ENCODE data around the gene BMPR1A.
"Not testable (repeated sequence)": the region's sequence is repeated elsewhere in the genome, so short reads cannot be mapped to it uniquely, and the experiment has no call there.

BMPR1A gene

GRCh38 chr10:86730227-86730626 lies 26.2 kb upstream of the BMPR1A start:
- no peak for DNase-seq (ENCODE audit: low spot score)

DNA sequence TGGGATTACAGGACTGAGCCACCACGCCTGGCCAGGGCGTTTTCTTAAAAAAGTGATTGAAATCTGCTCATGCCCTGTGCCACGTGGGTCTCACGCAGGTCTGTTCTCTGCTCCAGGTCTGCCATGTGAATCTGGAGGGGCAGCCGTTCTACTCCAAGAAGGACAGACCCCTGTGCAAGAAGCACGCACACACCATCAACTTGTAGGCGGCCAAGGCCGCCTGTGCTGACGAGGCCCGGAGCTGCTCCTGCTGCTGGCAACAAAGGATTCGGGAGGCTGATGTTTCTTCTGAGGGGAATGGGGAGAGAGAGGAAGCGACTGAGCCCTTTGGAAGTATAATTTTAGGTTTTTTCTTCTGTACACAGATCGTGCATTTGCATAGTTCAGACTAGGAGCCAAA lies 23.6 kb upstream of the BMPR1A start:
- no peak for DNase-seq (ENCODE audit: low spot score)

DNA sequence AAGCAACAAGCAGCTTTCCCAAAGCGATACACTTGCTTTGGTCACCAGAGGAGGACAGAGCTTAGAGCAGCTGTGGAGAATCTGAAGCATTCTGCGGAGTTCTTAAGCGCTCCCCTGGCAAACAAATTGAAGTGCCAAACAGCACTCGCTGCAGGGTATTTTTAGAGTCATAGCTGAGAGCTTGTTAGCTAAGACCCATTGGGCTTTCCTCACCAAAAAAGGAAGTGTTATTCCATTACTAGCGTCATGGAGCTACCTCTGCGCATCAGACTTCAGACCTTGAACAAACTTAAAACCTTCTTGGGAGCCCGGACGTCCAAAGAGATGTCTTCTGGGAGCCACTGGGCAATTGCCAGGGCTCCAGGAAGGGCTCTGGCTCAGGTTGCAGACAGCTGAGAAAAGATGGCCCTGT lies 23.2 kb upstream of the BMPR1A start:
- DNase-seq (ENCODE audit: low spot score), result no peak

DNA sequence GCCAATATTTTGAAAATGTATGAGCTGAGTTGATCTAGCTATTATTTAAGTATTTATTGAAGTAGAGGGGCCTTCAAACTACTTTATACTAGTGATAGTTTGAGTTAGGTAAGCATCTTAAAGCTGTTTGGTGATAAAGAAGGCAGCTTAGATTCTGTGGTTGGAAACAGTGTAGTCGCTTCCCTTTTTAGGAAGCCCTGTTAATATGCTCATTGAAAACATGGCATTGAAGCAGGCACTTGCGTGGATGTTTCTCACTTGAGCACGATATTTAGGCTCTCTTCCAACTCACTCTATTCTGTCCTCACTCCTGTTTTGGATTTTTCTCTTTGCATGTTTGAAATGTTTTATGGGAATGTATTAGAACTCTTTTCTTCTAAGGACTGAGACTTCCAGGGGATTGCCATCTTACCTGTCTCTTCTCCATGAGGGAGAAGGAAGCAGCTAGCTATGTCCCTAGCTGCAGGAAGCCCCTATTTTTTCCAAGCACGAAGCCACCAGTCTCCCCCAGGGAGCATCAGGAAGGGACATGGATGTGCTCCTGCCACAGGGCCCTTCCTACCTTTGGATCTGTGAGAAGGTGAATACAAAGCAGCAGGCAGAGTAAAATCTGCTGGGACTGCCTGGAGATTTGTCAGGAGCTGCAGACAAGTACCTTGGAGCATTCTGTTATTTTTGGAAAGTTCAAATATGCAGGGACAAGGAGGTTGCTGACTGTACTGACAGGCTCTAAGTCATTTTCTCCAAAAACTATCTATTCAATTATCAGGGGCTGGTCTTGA lies 22.0 kb upstream of the BMPR1A start:
- no peak for DNase-seq (ENCODE audit: low spot score)

GRCh38 chr10:86735278-86735677 lies 21.1 kb upstream of the BMPR1A start:
- DNase-seq (ENCODE audit: low spot score), result not testable (repeated sequence)

DNA sequence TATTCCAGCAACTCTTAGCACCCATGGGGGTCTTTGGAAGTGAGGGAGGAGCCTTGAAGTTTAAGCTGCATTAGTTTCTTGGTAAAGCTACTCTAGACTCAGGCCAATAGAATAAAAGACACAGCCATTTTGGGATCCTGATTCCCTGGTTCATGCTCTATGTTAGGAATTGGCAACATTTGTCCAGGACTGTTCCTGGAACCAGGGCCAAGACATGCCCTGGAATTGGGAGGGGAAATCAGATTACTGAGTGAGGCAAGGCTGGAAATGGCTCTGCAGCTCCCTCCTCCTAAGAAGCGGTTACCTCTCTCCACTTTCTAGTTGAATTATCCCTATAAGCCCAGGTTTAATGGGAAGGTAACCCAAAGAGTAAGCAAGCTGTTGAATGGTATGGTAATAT lies 14.2 kb upstream of the BMPR1A start:
- DNase-seq (ENCODE audit: low spot score), result no peak

DNA sequence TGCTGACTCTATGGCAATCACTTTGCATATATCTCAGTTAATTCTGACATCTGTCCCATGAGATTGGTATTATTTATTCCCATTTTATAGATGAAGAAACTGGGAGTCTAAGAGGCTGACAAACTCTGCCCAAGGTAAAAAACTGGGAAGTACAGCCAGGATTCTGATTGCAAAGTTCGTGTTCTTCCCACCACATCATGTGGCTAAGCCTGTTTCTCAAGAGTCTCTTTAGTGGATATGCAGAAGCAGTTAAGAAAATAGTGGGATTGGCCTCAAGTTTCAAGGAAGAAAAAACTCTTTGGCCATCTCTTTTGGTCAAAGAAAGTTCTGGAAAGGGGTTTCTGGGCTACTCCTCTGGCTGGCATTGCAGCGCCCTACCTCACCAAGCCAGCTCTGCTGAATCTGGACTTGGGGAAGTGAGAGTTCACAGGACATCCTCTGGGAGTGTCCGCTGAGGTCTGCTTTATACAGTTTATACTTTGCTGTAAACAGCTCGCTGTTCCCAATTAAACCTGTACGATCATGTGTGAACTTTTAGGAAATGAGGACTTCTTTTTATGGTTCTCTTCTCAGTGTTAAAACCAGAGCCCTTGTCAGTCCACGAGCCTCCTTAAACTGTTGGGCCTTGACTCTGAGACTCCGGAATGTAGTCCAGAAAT lies 12.2 kb upstream of the BMPR1A start:
- no peak for DNase-seq (ENCODE audit: low spot score)

- DNase-seq (ENCODE audit: low spot score), result no peak
Measured at GRCh38 chr10:86747796-86748581, 8.4 kb upstream of the BMPR1A start.

- DNase-seq (ENCODE audit: low spot score), result no peak
Measured at GRCh38 chr10:86749854-86750253, 6.6 kb upstream of the BMPR1A start.

DNA sequence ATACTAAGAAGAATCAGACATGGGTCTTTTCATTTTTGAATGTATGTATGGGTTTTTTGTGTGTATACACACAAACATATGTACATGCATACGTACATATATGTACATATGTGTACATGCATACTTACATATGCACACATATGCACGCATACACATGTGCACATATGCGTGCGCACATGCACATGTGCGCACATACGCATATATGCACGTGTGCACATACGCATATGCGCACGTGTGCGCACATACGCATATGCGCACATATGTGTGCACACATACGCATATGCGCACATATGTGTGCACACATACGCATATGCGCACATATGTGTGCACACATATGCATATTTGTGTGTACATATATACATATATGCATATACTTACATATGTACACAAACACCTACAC lies 4.9 kb upstream of the BMPR1A start:
- DNase-seq (ENCODE audit: low spot score), result no peak

DNA sequence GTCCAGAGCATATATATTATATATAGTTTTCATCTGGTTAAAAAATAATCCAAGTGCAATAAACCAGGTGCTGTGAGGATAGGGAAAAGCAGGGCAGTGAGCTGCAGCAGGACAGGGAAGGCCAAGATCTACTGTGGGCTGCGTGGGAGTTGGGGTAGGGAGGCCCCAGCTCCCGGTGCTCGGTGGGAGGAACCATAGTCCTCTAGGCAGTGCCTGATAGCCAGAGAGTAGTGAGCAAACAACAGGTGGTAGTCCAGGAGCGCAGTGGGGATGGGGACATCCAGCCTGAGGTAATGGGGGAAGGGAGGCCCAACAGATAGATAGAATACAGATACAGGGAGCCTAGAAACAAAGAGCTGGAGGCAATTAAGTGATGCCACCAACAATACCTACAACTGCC lies 4.1 kb upstream of the BMPR1A start:
- no peak for DNase-seq (ENCODE audit: low spot score)

DNA sequence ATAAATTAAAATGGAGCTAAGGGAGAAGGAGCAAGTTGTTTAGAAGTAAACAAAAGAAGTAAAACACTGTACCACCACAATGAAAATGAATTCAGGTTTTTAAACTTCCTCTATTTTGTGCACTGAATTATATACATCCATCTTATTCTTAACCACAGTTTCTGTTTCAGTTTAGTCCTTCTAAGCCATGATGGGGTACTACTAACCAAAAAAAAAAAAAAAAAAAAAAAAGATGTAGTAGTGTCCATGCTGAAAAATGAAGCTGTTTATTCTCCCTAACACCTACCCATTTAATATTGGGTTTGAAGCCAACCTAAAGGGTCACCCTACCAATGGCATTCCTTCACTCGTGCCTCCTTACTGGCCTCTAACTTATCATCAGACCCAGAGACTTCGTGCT lies 3.4 kb upstream of the BMPR1A start:
- DNase-seq (ENCODE audit: low spot score), result no peak

DNA sequence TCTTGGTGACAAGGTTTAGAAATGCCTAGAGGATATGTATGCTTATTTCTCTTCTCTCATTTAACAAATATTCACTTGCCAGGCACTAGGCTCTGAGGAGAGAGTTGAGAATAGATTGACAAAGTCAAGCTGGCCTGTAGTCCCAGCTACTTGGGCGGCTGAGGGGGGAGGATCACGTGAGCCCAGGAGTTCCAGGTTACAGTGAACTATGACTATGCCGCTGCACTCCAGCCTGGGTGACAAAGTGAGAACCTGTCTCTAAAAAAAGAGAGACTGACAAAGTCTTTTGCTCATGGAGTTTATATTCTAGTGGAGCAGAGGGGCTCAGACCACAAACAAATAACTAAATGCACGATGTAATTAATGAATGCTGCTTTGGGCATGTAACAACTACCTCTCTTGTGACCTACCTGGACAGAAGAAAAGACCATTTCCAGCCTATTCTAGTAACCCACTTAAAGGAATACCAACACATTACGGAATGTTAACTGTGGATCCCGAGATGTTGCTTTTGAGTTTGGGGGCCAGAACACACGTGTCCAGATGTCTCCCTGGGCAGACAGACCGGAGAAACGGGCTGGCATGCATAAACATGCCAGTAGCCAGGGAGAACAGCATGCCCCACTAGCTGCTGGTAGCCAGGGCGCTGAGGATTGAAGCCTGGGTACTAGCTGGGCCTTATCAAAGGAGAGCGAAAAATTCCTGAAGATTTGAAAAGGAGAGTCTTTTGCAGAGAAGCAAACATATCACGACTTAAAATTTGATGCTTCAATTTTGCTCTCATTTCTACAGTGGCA lies 2.6 kb upstream of the BMPR1A start:
- no peak for DNase-seq (ENCODE audit: low spot score)

DNA sequence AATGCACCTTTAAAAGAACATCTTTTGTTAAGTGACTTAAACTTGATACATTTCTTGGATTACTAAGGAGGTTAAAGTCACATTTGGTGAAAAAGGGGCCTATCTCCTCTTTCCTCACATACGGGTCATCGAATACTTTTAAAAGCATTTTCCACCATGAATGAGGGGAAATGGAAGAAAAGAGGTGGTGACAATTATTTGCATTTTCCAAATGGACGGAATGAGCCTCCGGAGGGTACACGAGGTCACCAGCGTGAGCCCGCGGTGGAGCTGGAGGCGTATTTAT lies 1.0 kb upstream of the BMPR1A start:
- DNase-seq (ENCODE audit: low spot score), result no peak

DNA sequence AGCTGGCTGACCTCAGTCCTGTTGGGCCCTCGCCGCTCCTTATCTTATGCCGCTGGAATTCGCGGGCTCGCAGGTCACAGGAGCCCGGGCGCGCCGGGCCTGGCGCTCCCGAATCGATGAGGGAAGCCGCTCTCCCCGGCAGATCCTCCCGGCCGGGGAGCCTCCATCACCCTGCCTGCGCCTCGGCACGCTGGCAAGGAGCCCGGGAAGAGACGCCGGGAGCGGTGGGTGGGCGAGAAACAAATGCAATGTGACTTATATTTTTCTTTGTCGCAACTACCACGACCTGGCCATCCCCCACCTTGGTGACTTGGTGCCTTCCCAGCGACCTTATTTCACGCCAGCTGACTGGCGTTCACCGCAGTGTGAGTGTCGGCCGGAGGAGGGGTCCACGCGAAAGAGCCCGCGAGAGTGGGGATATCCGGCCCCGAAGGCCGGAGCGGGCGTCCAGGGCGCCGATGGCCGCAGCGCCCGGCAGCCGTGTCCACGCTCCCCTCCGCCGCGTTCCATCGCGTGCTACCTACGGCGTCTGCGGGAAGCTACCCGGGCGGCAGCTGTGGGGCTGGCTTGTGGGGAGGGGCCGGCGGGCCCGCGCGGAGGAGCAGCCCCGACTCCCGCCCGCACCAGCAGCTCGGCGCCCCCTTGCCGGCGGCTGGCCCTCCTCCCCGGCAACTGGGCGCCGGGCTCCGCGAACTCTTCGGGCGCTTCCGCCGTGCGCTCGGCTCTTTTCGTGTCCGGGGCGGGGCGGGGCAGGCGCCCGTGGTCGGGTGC lies 494 bp upstream of the BMPR1A start:
- DNase-seq (ENCODE audit: low spot score), result peak; percentile 89

DNA sequence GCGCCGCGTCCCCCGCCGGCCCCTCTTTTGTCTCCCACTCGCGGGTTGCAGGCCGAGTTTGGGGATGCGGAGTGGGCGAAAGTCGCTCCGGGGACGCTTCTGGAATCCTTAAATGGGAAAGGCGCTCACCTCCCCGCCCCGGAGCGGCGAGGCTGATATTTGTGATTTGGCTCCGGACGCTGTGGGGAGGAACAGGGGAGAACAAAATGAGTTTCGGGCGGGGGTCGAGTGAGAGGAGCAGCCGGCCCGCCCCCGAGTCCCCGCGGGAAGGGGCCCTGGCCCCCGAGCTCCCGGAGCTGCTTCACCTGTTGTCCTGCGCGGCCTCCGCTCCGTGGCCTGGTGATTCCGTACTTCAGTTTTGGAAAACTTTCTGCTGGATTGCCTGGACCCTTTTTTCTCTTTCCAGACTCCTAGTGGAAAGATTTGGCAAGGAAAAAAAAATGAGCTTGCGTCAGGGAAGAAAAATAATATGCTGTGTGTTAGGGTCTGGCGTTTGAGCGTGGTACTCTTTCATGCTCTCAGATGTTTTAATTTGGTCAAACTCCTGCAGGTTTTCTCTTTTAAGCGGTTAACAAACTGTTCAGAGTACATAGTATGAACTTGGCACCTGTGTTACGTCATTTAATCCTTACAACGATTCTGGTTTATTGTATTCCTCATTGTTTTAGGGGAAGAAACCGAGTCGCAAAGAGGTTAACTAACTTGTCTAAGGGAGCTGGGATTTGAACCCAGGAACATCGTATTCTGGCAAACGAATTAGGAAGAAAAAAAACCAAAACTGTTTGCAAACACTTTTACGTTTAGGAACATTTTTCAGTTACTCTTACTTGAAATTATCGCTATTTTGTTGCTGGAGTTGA lies 924 bp downstream of the BMPR1A start:
- no peak for DNase-seq (ENCODE audit: low spot score)

DNA sequence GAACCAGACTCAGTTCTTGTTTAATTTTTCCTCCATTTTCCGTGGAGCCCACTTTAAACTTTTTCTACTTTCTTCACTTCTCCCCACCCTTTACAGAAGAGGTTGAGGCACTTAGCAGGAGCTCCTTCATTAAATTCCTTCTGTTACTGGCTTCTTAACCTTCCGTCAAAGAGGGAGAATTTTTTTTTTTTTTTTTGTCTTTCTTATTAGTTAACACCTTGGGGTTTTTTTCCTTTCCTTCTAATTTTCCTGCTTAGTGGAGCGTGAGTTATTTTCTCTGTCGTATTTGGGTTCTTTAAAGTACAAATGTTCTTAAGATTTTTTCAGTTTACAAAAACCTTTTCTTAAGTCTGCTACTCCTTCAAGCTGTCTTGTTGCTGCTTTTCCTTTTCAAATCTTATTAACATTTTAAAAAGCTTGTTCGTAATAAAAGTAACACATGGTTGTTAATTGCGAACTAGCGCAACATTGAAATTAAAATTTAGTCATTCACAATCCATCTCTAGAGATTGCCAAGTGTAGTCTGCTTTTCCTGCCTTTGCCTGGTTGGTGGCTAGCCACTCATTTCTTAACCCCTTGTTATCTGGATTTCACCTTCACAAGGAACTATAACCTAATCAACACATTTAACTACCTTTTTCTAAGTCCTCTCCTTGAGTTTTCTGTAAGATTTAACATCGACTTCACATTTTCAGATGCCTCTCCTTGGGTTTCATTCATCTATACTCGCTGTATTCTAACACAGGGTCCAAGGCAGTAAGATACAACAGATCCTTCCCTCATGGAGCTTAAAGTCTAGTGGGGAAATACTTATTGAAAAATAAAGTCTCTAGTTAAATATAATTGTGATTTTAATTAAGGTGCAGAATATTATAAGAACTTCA lies 2.0 kb downstream of the BMPR1A start:
- DNase-seq (ENCODE audit: low spot score), result no peak

- DNase-seq (ENCODE audit: low spot score), result no peak
Measured at GRCh38 chr10:86759073-86759672, 2.8 kb downstream of the BMPR1A start.

DNA sequence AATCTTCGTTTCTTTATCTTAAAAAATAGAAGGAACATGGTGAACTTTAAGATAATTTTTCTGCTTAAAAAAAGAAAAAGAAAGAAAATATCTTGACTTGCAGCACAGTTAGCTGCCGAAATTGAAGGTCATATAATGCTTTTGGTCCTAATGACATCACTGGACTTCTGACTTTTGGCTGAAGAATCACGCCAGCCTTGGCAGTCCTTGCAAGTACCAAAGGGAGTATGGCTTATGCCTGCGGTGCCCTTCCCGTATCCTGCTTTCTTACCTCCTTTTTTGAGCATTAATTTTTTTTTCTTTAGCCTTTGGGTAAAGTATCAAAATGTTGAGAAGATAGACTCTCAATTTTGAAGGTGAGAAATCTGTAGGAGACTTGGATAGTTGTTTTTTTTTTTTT lies 7.0 kb downstream of the BMPR1A start:
- DNase-seq (ENCODE audit: low spot score), result no peak
